ENCODE results near the gene PRR33. TPM values are rescaled to one million over a fixed set of nuclear protein-coding genes. Genes with fewer than 3 reads are reported as not detected.

The PRR33 gene
- total RNA-seq, 1 donor from 2014 or later, result not detected

- Mint-ChIP-seq H3K36me3 (ENCODE audit: low read depth, unreplicated experiment) (no peaks in the 10 kb centered on the region), H3K27me3 (ENCODE audit: low read depth, unreplicated experiment) (peaks cover 6% of the 10 kb centered on the region), H3K27ac (ENCODE audit: unreplicated experiment) (no peak overlapping the region), H3K4me3 (ENCODE audit: unreplicated experiment) (no peak overlapping the region), H3K9me3 (ENCODE audit: unreplicated experiment) (no peaks in the 10 kb centered on the region), H3K4me1 (ENCODE audit: low read depth, unreplicated experiment) (peaks cover 9% of the 10 kb centered on the region)
- Histone ChIP-seq H3K9ac (ENCODE audit: low read length) (no peak overlapping the region), H3K9me3 (ENCODE audit: insufficient read depth, low read depth, low read length) (no peaks in the 10 kb centered on the region), H3K79me2 (ENCODE audit: insufficient read depth, low read length) (no peaks in the 10 kb centered on the region), H2AFZ (ENCODE audit: low read depth, low read length) (no peak overlapping the region), H3K27me3 (ENCODE audit: insufficient read depth, low read length) (no peaks in the 10 kb centered on the region), H3K4me1 (ENCODE audit: insufficient read depth, low read length) (peaks cover 25% of the 10 kb centered on the region), H3K4me2 (ENCODE audit: low read length) (no peak overlapping the region), H3K36me3 (ENCODE audit: insufficient read depth, low read length) (no peaks in the 10 kb centered on the region), H4K20me1 (ENCODE audit: insufficient read depth, low read length) (no peaks in the 10 kb centered on the region), H3K4me3 (ENCODE audit: insufficient read depth, low read depth, low read length) (no peak overlapping the region), H3K27ac (ENCODE audit: low read depth, low read length) (no peak overlapping the region)
- DNase-seq (ENCODE audit: low read depth), result no peak
- no peak for FAIRE-seq
- no peak for TF ChIP-seq EZH2 (IDR thresholded peaks at IDR 0.05; ENCODE audit: insufficient read depth, low read length)
These were observed 30.0 kb downstream of the PRR33 start for GRCh38 chr11:1861435-1862411.

GRCh38 chr11:1860108-1860507 lies 31.6 kb downstream of the PRR33 start:
- no peak for DNase-seq (ENCODE audit: low read depth)
- H3K4me1 ChIP-seq (ENCODE audit: insufficient read depth, low read length), result peaks cover 25% of the 10 kb centered on the region
- no peak overlapping the region for H3K4me3 Mint-ChIP-seq (ENCODE audit: unreplicated experiment)
- H3K79me2 ChIP-seq (ENCODE audit: insufficient read depth, low read length), result no peaks in the 10 kb centered on the region
- H4K20me1 ChIP-seq (ENCODE audit: insufficient read depth, low read length), result no peaks in the 10 kb centered on the region
- H3K9me3 Mint-ChIP-seq (ENCODE audit: unreplicated experiment), result no peaks in the 10 kb centered on the region
- no peak overlapping the region for H3K27ac ChIP-seq (ENCODE audit: low read depth, low read length)
- no peak overlapping the region for H3K4me3 ChIP-seq (ENCODE audit: insufficient read depth, low read depth, low read length)
- peaks cover 8% of the 10 kb centered on the region for H3K27me3 Mint-ChIP-seq (ENCODE audit: low read depth, unreplicated experiment)
- no peaks in the 10 kb centered on the region for H3K9me3 ChIP-seq (ENCODE audit: insufficient read depth, low read depth, low read length)
- H3K27me3 ChIP-seq (ENCODE audit: insufficient read depth, low read length), result no peaks in the 10 kb centered on the region
- TF ChIP-seq CTCF (IDR thresholded peaks at IDR 0.05; ENCODE audit: insufficient read depth, low read depth, low read length), result no peak
- TF ChIP-seq EZH2 (IDR thresholded peaks at IDR 0.05; ENCODE audit: insufficient read depth, low read length), result no peak
- no peak overlapping the region for H3K27ac Mint-ChIP-seq (ENCODE audit: unreplicated experiment)
- FAIRE-seq, result no peak
- H3K9ac ChIP-seq (ENCODE audit: low read length), result no peak overlapping the region
- H2AFZ ChIP-seq (ENCODE audit: low read depth, low read length), result no peak overlapping the region
- H3K36me3 ChIP-seq (ENCODE audit: insufficient read depth, low read length), result no peaks in the 10 kb centered on the region
- no peaks in the 10 kb centered on the region for H3K36me3 Mint-ChIP-seq (ENCODE audit: low read depth, unreplicated experiment)
- no peak overlapping the region for H3K4me2 ChIP-seq (ENCODE audit: low read length)
- H3K4me1 Mint-ChIP-seq (ENCODE audit: low read depth, unreplicated experiment), result peaks cover 9% of the 10 kb centered on the region

GRCh38 chr11:1859004-1859403 lies 32.7 kb downstream of the PRR33 start:
- peaks cover 17% of the 10 kb centered on the region for H3K4me1 ChIP-seq (ENCODE audit: insufficient read depth, low read length)
- no peak for FAIRE-seq
- Mint-ChIP-seq H3K27me3 (ENCODE audit: low read depth, unreplicated experiment) (peaks cover 9% of the 10 kb centered on the region), H3K36me3 (ENCODE audit: low read depth, unreplicated experiment) (no peaks in the 10 kb centered on the region), H3K27ac (ENCODE audit: unreplicated experiment) (no peak overlapping the region), H3K9me3 (ENCODE audit: unreplicated experiment) (no peaks in the 10 kb centered on the region), H3K4me1 (ENCODE audit: low read depth, unreplicated experiment) (peaks cover 8% of the 10 kb centered on the region), H3K4me3 (ENCODE audit: unreplicated experiment) (no peak overlapping the region)
- H3K27ac ChIP-seq (ENCODE audit: low read depth, low read length), result no peak overlapping the region
- H3K27me3 ChIP-seq (ENCODE audit: insufficient read depth, low read length), result no peaks in the 10 kb centered on the region
- H2AFZ ChIP-seq (ENCODE audit: low read depth, low read length), result no peak overlapping the region
- no peak overlapping the region for H3K4me3 ChIP-seq (ENCODE audit: insufficient read depth, low read depth, low read length)
- no peaks in the 10 kb centered on the region for H4K20me1 ChIP-seq (ENCODE audit: insufficient read depth, low read length)
- H3K4me2 ChIP-seq (ENCODE audit: low read length), result no peak overlapping the region
- H3K9me3 ChIP-seq (ENCODE audit: insufficient read depth, low read depth, low read length), result no peaks in the 10 kb centered on the region
- no peak for TF ChIP-seq EZH2 (IDR thresholded peaks at IDR 0.05; ENCODE audit: insufficient read depth, low read length)
- no peak for TF ChIP-seq CTCF (IDR thresholded peaks at IDR 0.05; ENCODE audit: insufficient read depth, low read depth, low read length)
- H3K9ac ChIP-seq (ENCODE audit: low read length), result no peak overlapping the region
- H3K36me3 ChIP-seq (ENCODE audit: insufficient read depth, low read length), result no peaks in the 10 kb centered on the region
- no peak for DNase-seq (ENCODE audit: low read depth)
- H3K79me2 ChIP-seq (ENCODE audit: insufficient read depth, low read length), result no peaks in the 10 kb centered on the region

All from astrocyte (in vitro differentiated cells and primary cell).